HG02642 (cell line): ENCODE results near the gene CPNE4.

ENCODE experiments used
- ATAC-seq: cut with Tn5 transposase; IDR thresholded peaks from one replicate; pipeline ENCODE4 v1.9.1; 2021; ENCODE audit warnings: mild to moderate bottlenecking; ENCODE audit not compliant: unreplicated experiment, poor library complexity

Gene CPNE4

DNA sequence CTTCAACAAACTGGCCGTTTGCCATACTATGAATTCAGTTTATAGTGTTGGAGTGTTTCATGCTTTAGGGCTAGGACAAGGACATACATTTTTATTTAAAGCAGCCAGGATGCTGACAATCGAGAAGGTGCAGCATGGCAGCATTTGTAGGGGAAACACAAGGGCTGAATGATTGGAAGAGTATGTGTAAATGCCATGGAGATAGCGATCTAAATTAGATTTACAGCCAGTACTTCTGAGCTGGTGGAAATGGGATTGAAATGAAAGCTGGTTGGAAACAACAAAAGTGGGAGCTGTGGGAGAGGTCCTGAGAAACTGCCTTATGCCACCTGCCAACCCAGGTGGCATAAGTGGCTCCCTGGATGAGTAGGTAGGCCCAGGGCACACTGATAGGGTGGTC is 322.2 kb downstream of the CPNE4 start:
- ATAC-seq = no peak

DNA sequence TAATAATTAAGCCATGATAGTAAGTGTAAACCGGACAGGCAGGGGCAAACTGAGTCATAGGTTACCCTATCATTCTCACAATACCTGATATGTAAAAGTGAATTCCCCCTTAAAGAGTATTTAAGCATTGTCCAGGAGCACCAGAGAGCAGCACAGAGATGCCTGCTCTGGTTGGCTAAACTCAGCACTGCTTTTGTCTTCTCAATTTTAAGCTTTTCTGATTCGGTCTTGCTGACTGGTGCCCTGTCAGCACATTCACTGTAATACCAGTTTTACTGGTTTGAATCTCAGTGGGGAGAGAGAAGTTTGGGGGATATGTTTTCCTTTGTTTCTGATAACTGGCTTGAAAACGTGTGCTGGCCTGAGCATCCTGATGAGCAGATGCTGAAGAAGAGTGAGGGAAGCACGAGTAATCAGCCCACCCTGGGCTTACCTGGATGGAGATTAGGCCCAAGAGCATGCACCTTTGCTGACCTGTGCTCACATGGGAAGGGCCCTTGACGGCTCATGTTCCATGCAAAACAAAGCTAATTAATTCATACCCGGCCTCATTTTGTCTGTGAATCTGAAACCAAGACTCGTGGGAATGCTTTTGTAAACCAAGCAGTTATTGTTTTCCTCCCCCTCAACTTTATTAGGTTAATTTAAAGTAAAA is 323.6 kb downstream of the CPNE4 start:
- no peak for ATAC-seq

DNA sequence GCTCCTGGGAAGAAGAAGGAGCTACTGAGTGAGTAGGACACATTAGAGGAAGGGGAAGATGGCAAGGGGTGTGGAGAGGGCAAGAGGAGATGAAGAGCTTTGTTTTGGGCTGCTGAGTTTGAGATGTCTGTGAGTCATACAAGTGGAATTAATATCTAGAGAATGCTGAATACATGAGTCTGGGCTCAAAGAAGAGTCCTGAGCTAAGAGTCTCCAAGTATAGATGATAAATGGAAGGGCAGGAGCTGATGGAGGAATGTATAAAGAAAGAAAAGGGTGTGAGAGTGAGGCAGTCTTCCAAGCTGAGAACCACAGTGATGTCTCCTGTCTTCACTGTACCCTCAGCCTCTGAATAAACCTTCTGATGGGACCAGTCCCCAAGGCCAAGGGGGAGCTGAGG is 326.6 kb downstream of the CPNE4 start:
- no peak for ATAC-seq

DNA sequence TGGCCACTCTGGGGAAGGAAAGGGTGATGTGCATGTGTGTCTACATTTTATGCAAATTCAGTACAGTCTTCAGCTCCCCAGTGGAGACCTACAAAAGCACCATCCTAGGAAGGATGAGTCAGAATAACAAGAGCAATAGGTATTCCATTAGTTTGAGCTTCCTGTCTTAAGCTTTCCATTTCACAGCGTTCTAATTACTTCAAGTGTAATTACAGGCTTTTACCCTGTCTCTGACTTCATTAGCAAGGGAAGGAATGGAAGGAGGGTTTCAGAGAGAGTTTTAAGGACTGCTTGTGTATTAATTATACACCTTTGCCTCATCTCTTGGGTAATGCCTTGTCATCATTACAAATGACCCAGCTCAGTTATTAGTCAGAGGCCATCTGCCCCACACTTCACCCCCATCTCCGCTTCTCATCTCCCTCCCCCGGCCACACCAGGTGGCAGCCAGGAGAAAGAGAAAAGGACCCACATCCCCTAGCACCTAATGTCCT is 329.2 kb downstream of the CPNE4 start:
- peak; percentile 85 for ATAC-seq

DNA sequence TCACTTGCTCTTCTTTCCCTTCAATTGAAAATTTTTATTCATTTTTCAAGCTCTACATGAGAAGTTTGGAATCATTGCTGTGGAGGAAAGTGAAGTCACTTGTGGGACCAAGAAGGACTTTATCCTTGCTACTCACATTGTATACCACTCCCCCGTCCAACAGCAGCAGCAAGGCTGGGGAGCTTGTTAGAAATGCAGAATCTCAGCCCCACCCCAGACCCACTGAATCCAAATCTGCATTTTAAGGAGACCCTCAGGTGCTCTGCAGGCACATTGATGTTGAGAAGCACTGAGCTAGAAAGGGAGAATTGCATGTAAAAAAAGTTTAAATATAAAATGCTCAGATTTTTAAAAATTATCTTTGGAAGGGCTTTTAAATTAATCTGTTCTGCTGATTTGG is 329.7 kb downstream of the CPNE4 start:
- no peak for ATAC-seq

DNA sequence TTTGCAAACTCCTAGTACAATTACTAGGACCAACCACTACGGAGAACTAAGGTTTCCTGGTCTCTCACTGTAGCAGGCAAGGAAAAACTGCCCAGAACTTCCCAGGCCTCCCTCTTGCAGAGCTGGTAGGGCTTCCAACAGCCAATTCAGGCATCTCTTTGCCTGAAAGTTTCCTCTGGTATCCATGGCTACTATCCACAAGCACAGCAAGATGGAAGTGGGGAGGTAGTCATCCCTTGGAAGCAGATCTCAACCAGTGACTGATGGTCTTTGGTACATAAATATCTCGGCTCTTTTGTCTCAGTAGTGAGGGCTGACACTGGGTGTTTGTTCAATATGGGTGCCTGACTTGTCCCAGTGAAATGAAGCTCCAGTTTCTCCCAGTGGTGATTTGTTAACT is 330.7 kb downstream of the CPNE4 start:
- ATAC-seq = no peak

DNA sequence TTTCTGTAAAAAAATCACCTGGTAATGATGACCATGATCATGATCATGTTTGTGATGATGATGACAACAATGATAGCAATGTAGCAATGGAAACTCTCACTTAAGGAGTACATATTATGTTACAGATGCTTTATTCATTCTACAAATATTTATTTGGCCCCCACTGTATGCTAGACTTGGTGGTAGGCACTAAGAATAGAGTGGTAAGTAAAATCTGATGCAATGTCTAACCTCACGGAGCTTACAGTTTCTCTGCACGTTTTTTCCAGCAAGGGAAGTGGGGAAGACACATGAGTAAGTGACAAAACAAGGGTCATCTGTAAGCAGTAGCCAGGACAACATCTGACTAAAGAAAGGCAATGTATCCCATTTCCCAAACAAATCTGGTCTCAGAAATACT is 332.7 kb downstream of the CPNE4 start:
- no peak for ATAC-seq

DNA sequence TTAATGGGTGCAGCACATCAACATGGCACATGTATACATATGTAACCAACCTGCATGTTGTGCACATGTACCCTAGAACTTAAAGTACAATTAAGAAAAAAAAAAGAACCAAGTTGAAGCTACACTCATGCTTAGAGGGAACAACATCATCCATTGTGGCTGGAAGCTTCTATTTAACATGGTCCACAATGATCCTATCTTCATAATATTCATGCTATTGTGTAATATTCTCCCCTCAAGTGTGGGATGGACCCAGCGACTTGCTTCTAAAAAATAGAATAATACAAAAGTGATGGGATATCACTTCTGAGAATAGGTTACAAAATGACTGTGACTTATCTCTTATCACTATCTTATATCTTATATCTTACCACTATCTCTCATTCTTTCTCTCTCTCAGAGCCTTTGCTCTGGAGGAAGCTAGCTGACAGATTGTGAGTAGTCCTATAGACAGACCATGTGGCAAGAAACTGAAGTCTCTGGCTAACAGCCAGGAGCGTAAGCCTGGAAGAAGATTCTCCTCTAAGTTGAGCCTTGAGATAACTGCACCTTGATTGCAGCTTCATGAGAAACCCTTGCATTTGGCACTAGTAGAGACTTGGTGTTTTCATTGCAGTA is 333.6 kb downstream of the CPNE4 start:
- no peak for ATAC-seq

DNA sequence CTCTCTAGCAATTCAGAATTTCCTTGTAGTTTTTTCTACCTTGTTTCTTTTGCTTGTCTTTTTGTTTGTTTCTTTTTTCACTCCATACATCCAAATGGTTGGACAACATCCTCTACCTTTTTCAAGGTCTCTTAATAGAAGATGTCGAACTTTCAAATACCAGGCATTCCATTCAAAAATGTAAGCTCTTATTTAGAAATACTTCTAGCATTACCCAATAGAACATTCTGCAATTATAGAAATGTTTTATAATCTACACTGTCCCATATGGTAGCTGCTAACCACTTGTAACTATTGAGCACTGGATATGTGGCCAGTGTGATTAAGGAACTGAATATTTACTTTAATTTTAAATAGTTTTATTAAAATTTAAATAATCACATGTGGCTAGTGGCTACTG is 335.8 kb downstream of the CPNE4 start:
- no peak for ATAC-seq

DNA sequence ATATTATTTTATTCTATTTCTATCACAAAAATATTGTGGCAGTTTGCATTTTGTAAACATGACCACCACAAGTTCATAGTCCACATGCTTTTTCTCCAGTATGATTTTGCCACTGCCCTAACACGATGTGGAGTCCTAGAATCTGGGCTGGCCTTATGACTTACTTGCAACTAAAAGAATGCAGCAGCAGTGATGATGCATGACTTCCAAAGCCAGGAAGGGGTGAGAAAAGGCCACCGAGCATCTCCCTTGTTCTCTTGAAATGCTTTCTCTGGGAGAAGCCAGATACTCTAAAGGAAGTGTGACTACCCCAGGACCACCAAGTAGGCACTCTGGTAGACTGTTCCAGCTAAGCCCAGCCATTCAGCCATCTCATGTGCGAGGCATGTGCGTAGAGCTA is 340.4 kb downstream of the CPNE4 start:
- no peak for ATAC-seq

DNA sequence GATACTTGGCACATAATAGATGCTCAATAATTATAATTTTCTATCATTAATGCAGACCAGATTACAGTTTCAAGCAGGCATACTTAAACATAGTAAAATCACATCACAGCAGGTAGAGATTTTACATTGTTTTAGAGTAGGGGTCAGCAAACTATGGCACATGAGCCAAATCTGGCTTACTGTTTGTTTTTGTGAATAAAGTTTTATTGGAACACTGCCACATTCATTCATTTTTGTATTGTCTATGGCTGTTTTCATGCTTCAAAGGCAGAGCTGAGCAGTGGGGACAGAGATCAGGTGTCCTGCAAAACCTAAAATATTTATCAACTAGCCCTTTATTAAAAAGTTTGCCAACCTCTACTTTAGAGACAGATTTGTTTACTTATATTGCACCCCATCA is 342.5 kb downstream of the CPNE4 start:
- ATAC-seq = no peak

DNA sequence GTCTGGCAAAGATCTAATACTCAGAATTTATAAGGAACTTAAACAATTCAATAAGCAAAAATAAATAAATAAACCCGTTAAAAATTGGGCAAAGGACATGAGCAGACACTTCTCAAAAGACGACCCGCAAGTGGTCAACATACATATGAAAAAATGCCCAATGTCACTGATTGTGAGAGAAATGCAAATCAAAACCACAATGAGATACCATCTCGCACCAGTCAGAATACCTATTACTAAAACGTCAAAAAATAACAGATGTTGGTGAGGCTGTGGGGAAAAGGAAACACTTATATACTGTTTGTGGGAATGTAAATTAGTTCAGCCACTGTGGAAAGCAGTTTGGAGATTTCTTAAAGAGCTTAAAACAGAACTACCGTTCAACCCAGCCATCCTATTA is 344.0 kb downstream of the CPNE4 start:
- ATAC-seq = no peak

DNA sequence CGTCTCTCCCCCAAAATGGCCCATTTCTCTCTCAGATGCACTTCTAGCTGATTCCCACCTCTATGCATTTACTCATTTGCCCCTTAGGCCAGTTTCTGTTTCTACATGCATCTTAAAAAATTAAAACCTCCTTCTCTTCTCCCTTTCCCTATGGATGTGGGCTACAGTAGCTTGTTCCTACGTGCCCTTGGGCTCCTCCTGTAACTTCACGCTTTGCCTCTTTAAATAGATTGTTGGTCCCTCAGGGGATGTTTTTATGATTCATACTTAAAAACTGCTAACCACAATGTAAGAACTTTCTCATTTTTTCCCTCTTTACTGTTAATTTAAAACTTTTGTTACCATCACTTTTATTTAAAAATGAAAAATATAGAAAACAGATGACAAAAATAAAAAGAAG is 346.4 kb downstream of the CPNE4 start:
- ATAC-seq = no peak

DNA sequence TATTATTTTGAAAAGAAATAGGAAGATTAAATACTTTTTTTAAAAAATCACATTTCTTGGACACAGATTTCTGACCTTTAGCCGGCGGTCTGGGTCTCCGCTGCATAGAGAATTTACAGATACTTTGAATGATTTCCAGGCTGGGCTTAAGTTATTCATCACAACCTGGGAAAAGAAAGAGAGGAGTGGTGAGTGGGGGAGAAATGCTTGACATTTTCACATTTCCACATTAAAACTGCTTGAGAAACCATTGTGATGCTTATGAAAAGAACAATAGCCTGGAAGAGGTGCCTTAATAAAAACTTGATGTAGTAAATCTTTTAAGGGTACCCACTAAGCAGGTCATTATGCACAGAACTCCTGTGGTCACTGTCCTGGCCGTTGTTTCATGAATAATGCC is 365.2 kb downstream of the CPNE4 start:
- no peak for ATAC-seq

DNA sequence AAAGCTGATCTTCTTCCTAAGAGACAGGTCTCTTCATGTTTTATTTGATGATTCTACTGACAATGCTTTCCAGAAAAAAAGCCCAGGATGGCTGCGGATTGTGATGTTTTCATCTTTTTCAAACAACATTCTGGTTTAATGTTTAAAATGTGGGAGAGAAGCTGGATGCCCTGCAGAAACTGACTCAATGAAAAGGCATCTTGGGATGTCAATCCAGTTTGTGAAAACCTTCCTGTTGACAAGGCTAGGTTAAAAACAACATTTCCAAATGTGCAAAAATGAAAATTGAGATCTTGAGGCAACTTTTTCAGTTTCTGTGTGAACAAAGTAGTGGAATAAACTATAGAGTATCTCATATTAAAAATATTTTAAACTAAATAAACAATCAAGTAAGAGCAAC is 376.0 kb downstream of the CPNE4 start:
- ATAC-seq = no peak

DNA sequence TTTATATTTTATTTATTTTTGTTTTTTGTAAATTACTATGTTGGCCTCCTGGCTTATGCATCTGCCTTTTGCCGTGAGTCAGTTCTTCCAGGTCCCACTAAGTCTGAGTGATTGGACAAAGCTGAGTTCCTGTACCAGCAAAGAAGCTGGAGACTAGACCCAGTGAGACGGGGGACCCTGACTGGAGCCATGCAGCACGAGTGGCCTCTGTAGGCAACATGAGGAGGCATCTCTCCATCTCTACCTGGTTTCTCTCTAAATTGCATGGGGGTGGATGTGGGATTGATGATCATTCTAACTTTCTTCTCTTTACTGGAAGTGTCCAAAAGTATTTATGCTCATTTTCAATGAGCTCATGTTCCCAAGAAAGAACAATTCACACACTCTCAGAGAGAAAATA is 376.7 kb downstream of the CPNE4 start:
- no peak for ATAC-seq

DNA sequence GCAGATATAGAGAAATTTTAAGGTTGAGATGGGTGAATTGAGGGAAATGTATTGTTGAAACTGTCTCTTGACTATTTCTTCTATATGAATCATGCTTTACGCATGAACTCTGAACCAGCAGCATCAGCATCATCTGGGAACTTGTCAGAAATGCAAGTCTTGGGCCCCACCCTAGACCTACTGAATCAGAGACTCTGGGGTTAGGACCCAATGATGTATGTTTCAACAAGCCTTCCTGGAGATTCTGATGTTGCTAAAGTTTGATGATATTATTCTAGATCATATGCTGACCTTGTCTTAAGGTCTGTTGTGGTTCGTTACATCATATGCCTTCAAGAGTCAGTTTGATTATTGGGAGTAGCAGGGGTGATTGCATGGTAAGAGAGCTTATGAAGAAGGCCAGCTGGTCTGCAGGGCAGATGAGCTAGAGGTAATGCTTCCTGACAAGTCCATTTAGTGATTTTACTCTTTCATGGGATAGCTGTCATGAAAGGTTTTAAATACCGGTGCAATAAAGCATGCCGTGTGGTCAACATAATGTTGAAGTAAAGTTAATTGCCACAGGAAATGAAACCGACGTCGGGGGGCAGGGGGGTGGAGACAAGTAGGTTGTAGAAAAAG is 379.6 kb downstream of the CPNE4 start:
- no peak for ATAC-seq

DNA sequence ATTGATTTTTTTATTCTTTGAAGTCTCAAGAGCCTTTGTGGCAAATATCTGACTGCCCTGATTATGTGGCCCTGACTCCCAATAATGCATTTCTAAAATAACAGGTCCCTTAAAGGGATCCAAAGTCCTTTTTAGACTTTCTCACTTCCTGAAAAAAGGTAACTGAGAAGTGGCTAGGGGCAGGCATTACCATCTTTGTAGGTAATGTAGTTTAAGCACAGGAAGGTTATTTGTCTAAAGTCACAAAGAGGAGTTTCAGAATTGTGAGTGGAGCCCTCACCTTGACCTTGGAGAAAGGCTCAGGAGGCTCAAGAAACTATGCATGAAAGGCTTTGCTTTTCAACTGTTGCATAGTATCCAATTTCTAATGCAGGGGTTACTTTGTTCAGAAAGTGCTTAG is 389.2 kb downstream of the CPNE4 start:
- no peak for ATAC-seq

DNA sequence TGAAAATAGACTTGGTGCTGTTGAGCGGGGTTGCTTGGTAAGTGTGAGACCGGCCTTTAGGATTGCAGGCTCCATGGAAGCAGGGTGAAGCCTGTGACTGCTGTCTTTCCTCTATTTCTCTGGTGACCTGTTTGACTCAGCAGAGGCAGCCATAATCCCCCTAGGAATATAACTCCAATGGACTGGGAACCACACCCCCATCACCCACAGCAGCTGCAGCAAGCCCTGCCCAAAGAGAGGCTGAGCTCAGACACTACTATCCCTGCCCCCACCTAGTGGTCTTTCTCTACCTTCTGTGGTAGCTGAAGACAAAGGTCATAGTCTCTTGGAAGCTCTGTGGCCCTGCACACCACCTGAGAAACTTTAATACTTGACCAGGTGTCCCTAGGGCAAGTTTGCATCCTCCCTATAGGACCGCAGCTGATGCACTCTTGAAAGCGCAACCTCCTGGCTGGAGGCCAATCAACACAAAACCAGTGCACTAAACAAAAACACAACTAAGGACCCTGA is 398.5 kb downstream of the CPNE4 start:
- ATAC-seq = no peak

DNA sequence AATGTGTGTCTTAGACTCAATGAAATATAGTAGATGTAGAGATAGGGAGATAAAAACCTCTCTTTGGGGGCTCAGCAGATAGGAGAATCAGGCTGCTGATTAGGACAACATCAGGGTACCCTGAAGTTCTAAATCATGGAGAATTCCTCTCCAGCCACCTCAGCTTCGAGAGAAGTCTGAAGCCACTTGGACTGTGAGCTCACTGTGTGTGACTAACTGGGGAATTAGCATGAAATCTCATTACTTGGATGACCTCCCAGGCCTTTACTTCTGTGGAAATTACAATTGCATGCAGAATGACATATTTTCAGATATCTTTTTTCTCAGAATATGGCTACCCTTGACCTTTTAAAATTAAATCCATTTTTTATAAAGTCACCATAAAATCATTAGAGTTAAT is 404.0 kb downstream of the CPNE4 start:
- no peak for ATAC-seq

DNA sequence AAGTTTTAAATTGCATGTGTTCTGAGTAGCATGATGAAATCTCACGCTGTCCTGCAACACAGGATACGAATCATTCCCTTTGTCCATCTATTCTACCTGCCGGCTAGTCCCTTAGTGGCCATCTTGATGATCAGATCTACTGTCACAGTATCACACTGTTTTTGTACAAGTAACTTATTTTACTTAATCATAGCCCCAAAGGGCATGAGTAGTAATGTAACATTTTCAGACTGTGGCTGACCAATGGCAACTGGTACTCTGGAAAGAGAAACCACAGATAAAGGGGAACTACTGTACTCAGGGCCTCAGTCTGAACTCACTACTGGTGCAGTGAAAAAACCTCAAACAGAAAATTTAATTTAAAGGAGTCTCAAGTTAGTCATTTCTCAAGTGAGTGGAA is 404.7 kb downstream of the CPNE4 start:
- ATAC-seq = peak; percentile 98

DNA sequence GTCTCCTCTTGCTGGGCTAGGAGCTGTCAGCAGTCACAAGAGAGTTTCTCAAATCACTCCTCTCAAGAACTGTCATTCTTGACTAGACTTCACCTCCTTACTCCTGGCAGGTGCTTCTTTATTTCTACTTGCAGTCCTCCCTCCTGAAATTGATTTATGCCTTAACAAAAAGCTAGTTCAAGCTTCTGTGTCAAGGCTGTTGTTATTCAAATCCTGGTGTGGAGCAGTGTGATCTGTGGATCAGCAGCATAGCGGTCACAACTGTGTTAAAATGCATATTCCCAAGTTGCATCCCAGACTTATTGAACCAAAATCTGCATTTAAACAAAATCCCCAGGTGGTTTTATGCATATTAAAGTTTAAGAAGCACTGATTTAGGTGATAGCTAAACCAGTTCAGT is 411.4 kb downstream of the CPNE4 start:
- no peak for ATAC-seq
